Bronchial epithelial cell (primary cell): Measurements from ENCODE around the gene CAMTA1. TPM values are rescaled to one million over a fixed set of nuclear protein-coding genes. Genes with fewer than 3 reads are reported as not detected.

ENCODE experiments used
- DNase-seq: peaks from one replicate; pipeline ENCODE4 v3.0.0-alpha.2; 2010; ENCODE audit warnings: low read depth
- FAIRE-seq: peaks from 2 replicates; lab custom pipeline; 2011; peaks lifted over from hg19 to GRCh38; lab: Jason Lieb, UNC
- H3K27me3 ChIP-seq: 2 replicates; pipeline ENCODE4 v1.5.1; 2011; ENCODE audit warnings: low read length; ENCODE audit not compliant: control insufficient read depth, insufficient read depth
- H3K36me3 ChIP-seq: 2 replicates; pipeline ENCODE4 v1.5.1; 2011; ENCODE audit warnings: low read length; ENCODE audit not compliant: control insufficient read depth, insufficient read depth
- H3K4me3 ChIP-seq: 2 replicates; pipeline ENCODE4 v1.5.1; 2011; ENCODE audit warnings: mild to moderate bottlenecking, low read depth, low read length, control low read depth
- total RNA-seq: library from RNA; depleted of rRNA; stranded (reverse); fragments of >200 nt; gene quantifications from 2 replicates; pipeline ENCODE4 v1.2.1, GENCODE V29; 2014
- TF ChIP-seq, protein P1 (sequence below): IDR thresholded peaks from 2 replicates; pipeline ENCODE4 v1.5.1; 2011; ENCODE audit warnings: mild to moderate bottlenecking, moderate library complexity, low read length, control low read depth, inconsistent platforms; ENCODE audit not compliant: insufficient read depth, severe bottlenecking

Gene CAMTA1
- total RNA-seq, 1 donor from 2014 or later: 68.2 TPM

DNA sequence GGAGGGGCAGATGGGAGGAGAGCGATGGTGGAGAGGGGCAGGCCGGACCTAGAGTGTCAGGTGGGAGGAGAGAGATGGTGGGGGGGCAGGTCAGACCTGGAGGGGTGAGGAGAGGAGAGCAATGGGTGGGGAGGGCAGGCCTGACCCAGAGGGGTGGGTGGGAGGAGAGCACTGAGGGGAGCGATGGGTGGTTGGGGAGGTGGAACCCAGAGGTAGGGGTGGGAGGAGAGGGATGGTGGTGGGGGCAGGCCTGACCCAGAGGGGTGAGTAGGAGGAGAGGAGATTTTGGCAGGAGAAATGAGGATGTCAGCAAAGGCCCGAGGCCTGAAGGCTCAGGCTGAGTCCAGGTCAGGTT is 828.6 kb downstream of the CAMTA1 start:
- TF ChIP-seq, protein P1, sequence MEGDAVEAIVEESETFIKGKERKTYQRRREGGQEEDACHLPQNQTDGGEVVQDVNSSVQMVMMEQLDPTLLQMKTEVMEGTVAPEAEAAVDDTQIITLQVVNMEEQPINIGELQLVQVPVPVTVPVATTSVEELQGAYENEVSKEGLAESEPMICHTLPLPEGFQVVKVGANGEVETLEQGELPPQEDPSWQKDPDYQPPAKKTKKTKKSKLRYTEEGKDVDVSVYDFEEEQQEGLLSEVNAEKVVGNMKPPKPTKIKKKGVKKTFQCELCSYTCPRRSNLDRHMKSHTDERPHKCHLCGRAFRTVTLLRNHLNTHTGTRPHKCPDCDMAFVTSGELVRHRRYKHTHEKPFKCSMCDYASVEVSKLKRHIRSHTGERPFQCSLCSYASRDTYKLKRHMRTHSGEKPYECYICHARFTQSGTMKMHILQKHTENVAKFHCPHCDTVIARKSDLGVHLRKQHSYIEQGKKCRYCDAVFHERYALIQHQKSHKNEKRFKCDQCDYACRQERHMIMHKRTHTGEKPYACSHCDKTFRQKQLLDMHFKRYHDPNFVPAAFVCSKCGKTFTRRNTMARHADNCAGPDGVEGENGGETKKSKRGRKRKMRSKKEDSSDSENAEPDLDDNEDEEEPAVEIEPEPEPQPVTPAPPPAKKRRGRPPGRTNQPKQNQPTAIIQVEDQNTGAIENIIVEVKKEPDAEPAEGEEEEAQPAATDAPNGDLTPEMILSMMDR: no peak
- FAIRE-seq (no peak), DNase-seq (no peak)
- H3K4me3 ChIP-seq: no peak overlapping the region
- H3K27me3 ChIP-seq: no peaks in the 10 kb centered on the region
- no peaks in the 10 kb centered on the region for H3K36me3 ChIP-seq

DNA sequence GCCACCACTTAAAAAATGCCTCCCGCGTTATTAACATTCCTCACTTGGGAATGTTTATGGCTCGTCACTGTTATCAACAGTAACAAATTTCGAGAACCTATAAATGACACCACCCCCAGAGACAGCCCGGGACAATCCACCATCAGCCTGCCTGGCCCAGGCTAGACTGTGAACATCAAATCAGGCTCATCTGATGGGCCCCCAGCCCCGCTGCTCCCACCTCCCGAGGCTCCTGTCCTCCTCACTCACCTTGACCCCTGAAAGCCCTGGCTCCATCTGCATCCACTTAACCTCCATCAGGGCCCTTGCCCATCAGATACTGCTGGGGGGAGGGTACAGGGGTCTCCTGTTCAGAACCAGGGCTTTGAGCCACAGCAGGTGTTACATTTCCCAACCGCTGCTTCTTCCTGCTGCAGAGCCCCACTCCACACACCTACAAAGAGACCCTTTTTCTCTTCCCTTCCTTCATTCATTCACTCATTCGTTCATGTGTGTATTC is 829.4 kb downstream of the CAMTA1 start:
- Histone ChIP-seq H3K27me3 (no peaks in the 10 kb centered on the region), H3K4me3 (no peak overlapping the region), H3K36me3 (no peaks in the 10 kb centered on the region)
- no peak for FAIRE-seq
- no peak for DNase-seq
- TF ChIP-seq, protein P1: no peak

DNA sequence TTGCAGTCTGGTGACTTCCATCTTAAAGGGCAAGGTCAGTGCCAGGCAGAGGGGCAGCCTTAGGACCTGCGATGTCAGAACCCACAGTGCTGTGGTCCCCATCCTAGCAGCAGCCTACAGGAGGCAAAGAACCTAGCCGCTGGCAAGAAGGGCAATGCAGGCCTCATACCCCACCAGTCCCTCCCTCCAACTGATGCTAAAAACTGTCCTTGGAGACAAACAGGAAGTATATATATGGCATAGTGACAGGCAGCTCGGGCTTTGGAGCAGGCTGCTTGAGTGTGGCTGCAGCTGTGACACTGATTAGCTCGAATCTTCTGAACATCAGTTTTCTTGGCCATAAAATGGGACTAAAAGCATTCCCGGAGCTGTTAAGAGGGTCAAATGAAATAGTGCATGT is 829.9 kb downstream of the CAMTA1 start:
- Histone ChIP-seq H3K36me3 (no peaks in the 10 kb centered on the region), H3K4me3 (no peak overlapping the region), H3K27me3 (no peaks in the 10 kb centered on the region)
- TF ChIP-seq, protein P1: no peak
- DNase-seq (no peak), FAIRE-seq (no peak)

DNA sequence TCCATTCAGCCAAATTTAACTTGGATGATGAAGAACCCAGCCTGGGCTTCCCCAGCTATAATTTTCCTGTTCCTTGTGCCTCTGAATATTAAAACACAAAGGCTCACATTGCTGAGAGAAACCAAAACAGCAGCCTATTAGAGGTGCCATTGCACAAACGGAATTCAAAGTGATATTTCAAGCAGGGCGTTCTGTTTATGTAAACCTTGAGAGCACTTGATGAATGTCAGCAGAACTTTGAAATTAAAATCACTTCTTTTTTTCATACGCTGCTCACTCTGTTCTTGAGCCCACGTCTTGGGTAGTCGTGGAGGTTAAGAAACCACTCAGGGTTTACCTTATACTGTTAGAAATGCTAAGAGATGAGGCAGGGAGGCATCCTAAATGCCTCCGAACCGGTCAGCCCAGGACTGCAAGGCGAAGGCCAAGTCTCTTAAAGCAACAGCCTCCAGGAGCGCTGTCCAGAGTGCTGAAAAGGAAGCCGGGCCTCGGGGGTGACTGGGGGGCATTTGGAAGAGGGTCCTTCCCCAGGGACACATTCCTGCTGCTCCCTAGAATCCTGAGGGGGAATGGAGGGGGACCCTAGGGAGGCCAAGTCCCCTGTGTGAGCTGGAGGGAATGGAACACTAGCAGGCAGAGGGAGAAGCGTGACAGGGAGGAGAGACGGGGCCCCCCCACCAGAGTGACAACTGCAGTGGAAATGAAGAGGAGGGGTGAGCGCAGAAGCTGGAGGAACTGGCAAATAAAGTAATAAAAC is 831.0 kb downstream of the CAMTA1 start:
- Histone ChIP-seq H3K4me3 (no peak overlapping the region), H3K36me3 (no peaks in the 10 kb centered on the region), H3K27me3 (no peaks in the 10 kb centered on the region)
- TF ChIP-seq, protein P1: no peak
- DNase-seq: peak; percentile 22
- no peak for FAIRE-seq

DNA sequence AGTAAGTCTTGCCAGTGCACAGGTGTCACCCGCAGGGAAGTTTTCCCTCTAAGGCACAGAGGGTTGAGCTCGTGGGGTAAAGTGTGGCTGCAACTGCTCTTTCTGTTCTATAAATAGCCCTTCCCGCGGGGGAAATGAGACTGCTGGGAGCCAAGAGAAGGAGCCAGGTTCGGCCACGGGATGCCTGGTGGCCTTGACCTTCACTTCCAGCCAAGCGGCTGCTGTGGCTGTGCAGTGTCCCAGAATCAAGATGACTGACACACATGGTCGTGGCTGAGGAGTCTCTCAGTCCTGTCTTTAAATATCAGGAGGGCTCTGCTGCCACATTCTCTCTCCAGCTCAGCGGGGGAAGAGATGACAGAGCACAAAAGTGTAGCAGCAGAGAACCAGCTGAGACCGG is 831.7 kb downstream of the CAMTA1 start:
- no peaks in the 10 kb centered on the region for H3K36me3 ChIP-seq
- TF ChIP-seq, protein P1: no peak
- H3K27me3 ChIP-seq: no peaks in the 10 kb centered on the region
- no peak for FAIRE-seq
- H3K4me3 ChIP-seq: no peak overlapping the region
- no peak for DNase-seq
